ENCODE results near the gene RBM47.

- TF ChIP-seq CTCF (IDR thresholded peaks at IDR 0.05) = no peak
- no peak for TF ChIP-seq ZFX (IDR thresholded peaks at IDR 0.05; ENCODE audit: borderline replicate concordance)
Observed at GRCh38 chr4:40375095-40375494, 254.6 kb downstream of the RBM47 start.
